Measurements from ENCODE around the gene DENND6B. TPM values are rescaled to one million over a fixed set of nuclear protein-coding genes. Genes with fewer than 3 reads are reported as not detected.

The DENND6B gene
- total RNA-seq, 1 experiment from 2014 or later = 2.5 TPM

DNA sequence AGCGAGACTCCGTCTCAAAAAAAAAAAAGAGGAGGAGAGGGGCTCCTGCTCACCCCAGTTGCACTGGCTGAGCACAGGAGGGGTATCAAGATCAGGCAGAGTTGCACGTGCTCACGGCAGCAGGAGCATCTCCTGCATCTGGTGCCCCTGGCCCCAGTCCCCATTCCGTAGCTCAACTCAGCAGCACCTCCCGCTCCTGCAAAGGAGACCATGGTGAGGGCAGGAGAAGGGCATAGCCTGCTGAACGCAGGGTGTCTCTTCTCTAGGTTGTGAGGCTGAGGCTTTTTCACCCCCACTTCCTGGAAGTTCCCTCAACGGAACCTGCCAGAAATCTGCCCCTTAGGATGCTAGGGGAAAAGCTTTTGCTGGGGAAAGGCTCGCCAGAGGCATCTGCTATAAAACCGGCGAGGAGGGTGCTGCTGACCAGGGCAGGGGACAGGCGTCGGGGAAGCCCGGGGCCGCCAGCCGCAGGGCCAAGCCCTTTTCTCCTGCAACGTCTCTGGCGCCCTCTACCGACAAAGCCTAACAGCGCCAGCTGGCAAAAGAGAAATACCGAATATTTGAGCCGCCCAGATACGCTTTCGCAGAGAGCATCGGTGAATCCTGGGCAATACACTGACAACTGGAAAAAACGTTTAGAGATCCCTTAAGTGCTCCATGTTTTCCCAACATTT lies 15.3 kb upstream of the DENND6B start (continued):
- TF ChIP-seq, protein P1, sequence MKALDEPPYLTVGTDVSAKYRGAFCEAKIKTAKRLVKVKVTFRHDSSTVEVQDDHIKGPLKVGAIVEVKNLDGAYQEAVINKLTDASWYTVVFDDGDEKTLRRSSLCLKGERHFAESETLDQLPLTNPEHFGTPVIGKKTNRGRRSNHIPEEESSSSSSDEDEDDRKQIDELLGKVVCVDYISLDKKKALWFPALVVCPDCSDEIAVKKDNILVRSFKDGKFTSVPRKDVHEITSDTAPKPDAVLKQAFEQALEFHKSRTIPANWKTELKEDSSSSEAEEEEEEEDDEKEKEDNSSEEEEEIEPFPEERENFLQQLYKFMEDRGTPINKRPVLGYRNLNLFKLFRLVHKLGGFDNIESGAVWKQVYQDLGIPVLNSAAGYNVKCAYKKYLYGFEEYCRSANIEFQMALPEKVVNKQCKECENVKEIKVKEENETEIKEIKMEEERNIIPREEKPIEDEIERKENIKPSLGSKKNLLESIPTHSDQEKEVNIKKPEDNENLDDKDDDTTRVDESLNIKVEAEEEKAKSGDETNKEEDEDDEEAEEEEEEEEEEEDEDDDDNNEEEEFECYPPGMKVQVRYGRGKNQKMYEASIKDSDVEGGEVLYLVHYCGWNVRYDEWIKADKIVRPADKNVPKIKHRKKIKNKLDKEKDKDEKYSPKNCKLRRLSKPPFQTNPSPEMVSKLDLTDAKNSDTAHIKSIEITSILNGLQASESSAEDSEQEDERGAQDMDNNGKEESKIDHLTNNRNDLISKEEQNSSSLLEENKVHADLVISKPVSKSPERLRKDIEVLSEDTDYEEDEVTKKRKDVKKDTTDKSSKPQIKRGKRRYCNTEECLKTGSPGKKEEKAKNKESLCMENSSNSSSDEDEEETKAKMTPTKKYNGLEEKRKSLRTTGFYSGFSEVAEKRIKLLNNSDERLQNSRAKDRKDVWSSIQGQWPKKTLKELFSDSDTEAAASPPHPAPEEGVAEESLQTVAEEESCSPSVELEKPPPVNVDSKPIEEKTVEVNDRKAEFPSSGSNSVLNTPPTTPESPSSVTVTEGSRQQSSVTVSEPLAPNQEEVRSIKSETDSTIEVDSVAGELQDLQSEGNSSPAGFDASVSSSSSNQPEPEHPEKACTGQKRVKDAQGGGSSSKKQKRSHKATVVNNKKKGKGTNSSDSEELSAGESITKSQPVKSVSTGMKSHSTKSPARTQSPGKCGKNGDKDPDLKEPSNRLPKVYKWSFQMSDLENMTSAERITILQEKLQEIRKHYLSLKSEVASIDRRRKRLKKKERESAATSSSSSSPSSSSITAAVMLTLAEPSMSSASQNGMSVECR (CRISPR knock-in tag; IDR thresholded peaks at IDR 0.05; ENCODE audit: borderline replicate concordance) = no peak
- TF ChIP-seq, protein P2, sequence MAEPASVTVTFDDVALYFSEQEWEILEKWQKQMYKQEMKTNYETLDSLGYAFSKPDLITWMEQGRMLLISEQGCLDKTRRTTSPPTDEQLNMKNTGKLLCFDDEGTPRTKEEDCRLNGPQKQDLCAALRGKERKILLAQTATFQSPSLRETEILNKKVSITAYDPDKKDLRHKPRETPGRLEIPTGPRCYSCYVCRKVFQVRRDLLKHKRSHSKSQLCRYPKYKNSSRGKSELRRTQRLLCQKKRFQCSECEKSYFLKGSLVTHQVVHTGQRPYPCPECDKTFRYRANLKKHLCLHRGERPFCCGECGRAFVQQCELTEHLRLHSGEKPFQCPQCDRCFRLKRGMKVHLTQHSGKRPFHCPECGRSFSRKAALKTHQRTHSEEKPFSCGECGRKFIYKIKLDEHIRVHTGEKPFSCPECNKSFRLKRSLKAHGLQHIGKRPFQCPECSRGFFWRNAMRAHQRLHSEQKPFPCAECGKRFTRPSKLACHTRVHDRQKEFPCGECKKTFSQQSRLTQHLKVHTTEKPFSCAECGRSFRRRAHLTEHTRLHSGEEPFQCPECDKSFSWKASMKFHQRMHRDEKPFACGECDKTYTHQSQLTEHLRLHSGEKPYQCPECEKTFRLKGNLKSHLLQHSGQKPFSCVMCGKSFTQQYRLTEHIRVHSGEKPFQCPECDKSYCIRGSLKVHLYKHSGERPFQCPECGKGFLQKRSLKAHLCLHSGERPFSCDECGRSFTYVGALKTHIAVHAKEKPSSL (CRISPR knock-in tag; conservative IDR thresholded peaks at IDR 0.05) = no peak
- TF ChIP-seq SP1 (CRISPR knock-in tag; conservative IDR thresholded peaks at IDR 0.05) (0 out of 2 replicates have a peak, but pooled peaks have one; percentile 19), SOX15 (CRISPR knock-in tag; IDR thresholded peaks at IDR 0.05) (no peak), ETV6 (CRISPR knock-in tag; IDR thresholded peaks at IDR 0.05) (no peak)

DNA sequence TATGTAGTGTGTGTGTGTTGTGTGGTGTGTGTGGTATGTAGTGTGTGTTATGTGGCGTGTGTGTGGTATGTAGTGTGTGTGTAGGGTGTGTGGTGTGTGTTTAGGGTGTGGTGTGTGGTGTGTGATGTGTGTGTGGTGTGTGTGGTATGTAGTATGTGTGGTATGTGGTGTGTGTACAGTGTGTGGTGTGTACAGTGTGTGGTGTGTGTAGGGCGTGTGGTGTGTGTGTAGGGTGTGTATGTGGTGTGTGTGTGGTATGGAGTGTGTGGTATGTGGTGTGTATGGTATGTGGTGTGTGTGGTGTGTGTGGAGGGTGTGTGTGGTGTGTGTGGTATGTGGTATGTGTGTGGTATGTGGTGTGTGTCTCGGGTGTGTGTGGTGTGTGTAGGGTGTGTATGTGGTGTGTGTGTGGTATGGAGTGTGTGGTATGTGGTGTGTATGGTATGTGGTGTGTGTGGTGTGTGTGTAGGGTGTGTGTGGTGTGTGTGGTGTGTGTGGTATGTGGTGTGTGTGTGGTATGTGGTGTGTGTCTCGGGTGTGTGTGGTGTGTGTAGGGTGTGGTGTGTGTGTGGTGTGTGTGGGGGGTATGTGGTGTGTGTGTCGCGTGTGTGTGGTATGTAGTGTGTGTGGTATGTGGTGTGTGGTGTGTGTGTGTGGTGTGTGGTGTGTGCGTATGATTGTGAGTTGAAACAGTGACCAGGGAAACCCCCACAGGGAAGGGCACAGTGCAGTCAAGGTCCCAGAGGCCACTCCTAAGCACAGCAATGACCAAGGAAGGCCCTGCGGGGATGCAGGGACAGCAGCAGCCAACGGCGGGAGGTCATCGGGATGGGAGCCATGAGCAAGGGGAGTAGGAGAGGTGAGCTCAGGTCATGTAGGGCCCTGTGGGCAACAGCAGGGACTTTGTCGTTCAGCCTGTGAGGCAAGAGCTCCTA lies 13.4 kb upstream of the DENND6B start:
- ATAC-seq (no peak), DNase-seq (ENCODE audit: low spot score) (no peak)
- peaks cover 11% of the 10 kb centered on the region for H3K27me3 Mint-ChIP-seq (ENCODE audit: low read depth)
- no peaks in the 10 kb centered on the region for H3K9me3 Mint-ChIP-seq
- H3K27ac Mint-ChIP-seq = no peak overlapping the region
- H3K4me1 Mint-ChIP-seq = no peaks in the 10 kb centered on the region
- POLR2A ChIA-PET = interaction anchor here (0.6 kb wide), 1 partner anchor 47 kb away, joined by 4 read pairs; no protein-coding TSS in a partner anchor
- H3K36me3 Mint-ChIP-seq = no peaks in the 10 kb centered on the region
- CTCF ChIA-PET = interaction anchor here (1.1 to 2.6 kb wide), 8 partner anchors 12 to 96 kb away, joined by 3 to 19 read pairs (median 8); partner anchors contain the start of genes DENND6B and HDAC10
- TF ChIP-seq RORB (CRISPR knock-in tag; IDR thresholded peaks at IDR 0.05) (no peak), FOXK1 (CRISPR knock-in tag; IDR thresholded peaks at IDR 0.05) (no peak), JUN (CRISPR knock-in tag; IDR thresholded peaks at IDR 0.05) (no peak)
- no peak overlapping the region for H3K4me3 Mint-ChIP-seq

DNA sequence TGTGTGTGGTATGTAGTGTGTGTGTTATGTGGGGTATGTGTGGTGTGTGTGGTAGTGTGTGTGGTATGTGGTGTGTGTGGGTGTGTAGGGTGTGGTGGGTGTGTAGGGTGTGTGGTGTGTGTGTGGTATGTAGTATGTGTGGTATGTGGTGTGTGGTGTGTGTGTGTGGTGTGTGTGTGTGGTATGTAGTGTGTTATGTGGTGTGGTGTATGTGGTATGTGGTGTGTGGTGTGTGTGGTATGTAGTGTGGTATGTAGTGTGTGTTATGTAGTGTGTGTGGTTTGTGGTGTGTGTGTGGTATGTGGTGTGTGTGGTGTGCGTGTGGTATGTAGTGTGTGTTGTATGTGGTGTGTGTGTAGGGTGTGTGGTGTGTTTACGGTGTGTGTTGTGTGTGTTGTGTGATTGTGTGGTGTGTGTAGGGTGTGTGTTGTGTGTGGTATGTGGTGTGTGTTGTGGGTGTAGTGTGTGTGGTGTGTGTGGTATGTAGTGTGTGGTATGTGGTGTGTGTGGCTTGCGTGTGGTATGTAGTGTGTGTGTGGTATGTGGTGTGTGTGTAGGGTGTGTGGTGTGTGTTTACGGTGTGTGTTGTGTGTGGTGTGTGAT lies 12.1 kb upstream of the DENND6B start:
- no peak for TF ChIP-seq CREB1 (CRISPR knock-in tag; IDR thresholded peaks at IDR 0.05)
- no peak for TF ChIP-seq SOX15 (CRISPR knock-in tag; IDR thresholded peaks at IDR 0.05)
- TF ChIP-seq ZNF423 (CRISPR knock-in tag; IDR thresholded peaks at IDR 0.05) = no peak
- TF ChIP-seq, protein P3, sequence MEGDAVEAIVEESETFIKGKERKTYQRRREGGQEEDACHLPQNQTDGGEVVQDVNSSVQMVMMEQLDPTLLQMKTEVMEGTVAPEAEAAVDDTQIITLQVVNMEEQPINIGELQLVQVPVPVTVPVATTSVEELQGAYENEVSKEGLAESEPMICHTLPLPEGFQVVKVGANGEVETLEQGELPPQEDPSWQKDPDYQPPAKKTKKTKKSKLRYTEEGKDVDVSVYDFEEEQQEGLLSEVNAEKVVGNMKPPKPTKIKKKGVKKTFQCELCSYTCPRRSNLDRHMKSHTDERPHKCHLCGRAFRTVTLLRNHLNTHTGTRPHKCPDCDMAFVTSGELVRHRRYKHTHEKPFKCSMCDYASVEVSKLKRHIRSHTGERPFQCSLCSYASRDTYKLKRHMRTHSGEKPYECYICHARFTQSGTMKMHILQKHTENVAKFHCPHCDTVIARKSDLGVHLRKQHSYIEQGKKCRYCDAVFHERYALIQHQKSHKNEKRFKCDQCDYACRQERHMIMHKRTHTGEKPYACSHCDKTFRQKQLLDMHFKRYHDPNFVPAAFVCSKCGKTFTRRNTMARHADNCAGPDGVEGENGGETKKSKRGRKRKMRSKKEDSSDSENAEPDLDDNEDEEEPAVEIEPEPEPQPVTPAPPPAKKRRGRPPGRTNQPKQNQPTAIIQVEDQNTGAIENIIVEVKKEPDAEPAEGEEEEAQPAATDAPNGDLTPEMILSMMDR (IDR thresholded peaks at IDR 0.05) = no peak
- TF ChIP-seq, protein P2 (CRISPR knock-in tag; conservative IDR thresholded peaks at IDR 0.05) = no peak
- no peak for TF ChIP-seq NFATC4 (CRISPR knock-in tag; IDR thresholded peaks at IDR 0.05)
- no peak for TF ChIP-seq PRRX2 (CRISPR knock-in tag; IDR thresholded peaks at IDR 0.05)
- no peak for TF ChIP-seq FOXJ3 (CRISPR knock-in tag; IDR thresholded peaks at IDR 0.05; ENCODE audit: borderline replicate concordance)
- TF ChIP-seq NFE2L1 (CRISPR knock-in tag; IDR thresholded peaks at IDR 0.05) = no peak
- CTCF ChIA-PET = no interaction called here
- Mint-ChIP-seq H3K27me3 (ENCODE audit: low read depth) (peaks cover 11% of the 10 kb centered on the region), H3K4me3 (no peak overlapping the region), H3K9me3 (no peaks in the 10 kb centered on the region), H3K4me1 (no peaks in the 10 kb centered on the region), H3K27ac (no peak overlapping the region), H3K36me3 (no peaks in the 10 kb centered on the region)
- DNase-seq (ENCODE audit: low spot score) (no peak), ATAC-seq (no peak)
- POLR2A ChIA-PET = no interaction called here

Measured in WTC11 (cell line).